GM11168 (cell line): Measurements from ENCODE around the gene RNF222.

Experiments
- in situ Hi-C: fragments of 300-500 bp; cut with MboI; formaldehyde crosslinking; loops from one replicate; pipeline ENCODE4 v1.12.0; 2022; ENCODE audit warnings: low sequenced_read_pairs; ENCODE audit not compliant: unreplicated experiment

Gene RNF222, protein sequence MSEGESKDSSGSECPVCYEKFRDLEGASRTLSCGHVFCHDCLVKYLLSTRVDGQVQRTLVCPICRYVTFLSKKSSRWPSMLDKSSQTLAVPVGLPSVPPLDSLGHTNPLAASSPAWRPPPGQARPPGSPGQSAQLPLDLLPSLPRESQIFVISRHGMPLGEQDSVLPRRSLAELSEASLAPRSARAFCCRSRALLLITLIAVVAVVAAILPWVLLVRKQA

DNA sequence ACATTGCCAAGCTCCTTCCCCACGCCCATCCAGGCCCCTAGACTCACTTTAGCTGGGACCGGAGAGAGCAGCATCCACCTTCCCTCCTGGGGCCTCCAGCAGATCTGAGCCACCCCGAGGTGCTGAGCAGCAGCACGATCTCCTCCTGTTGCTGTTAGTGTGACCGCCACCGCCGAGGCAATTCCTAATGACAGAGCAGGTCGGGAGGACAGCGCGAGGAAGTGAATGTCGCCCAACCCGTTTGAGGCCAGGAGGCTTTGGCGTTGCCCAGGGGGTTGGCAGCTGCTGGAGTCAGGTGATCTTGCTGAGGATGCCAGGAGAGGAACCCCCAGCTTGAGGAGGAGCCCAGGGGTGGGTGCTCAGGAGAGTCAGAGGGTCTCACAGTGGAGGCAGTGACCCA is at the start of gene RNF222:
RNF222 (minus strand) TSS at position 192 of the 400 bp plus-strand sequence. CDS start 4,366 bp downstream, outside the sequence.
- in situ Hi-C loops = no loop called here

DNA sequence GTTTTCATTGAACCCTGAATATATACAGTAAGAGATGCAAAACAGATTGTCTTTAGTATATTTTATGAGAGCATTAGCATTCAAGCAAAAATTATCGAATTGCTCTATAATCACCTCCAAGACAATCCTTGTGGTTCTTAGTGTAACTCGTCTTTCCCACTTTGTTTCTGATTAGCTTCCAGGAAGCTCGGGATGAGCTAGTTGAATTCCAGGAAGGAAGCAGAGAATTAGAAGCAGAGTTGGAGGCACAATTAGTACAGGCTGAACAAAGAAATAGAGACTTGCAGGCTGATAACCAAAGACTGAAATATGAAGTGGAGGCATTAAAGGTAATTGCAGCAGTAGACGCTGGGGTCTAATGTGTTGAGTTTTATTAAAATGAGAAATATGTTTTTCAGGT is 47.9 kb upstream of the RNF222 start:
- in situ Hi-C loops = no loop called here

DNA sequence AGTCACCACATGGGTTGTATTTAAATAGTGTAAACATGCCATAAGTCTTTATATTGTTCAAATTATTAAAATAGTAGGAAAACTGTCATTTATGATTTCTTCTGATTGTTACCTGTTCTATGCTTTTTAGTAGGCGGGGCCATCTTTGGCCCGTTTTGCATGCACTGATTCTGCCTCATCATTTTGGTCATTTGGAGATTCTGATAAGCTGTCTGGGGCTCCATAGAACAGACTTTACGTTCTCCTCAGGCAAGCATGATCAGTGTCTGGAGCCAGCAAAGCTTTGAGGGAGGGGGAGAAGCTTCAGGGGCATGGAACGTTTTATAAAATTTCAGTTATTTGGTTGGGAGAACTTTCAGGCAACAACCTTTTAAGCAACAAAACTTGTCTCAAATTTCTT is 46.9 kb upstream of the RNF222 start:
- in situ Hi-C loops = no loop called here

DNA sequence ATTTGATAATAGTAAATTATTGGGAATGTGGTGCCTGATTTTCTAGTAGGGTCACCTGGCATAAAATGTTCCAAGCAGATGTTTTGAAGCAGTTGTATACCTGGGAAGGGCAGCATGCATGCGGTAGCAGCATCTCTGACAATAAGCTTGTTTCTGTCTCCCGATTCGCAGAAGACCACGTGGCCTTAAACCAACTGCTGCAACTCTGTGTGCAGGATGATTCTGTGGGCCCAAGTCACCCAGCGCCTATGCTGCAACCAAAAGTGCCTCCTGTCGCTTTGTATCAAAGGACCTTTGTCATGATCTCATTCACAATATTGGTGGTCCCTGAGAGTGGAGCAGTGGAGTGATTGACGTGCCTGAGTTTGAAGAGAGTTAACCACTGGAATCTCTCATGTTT is 46.1 kb upstream of the RNF222 start:
- in situ Hi-C loops = no loop called here

DNA sequence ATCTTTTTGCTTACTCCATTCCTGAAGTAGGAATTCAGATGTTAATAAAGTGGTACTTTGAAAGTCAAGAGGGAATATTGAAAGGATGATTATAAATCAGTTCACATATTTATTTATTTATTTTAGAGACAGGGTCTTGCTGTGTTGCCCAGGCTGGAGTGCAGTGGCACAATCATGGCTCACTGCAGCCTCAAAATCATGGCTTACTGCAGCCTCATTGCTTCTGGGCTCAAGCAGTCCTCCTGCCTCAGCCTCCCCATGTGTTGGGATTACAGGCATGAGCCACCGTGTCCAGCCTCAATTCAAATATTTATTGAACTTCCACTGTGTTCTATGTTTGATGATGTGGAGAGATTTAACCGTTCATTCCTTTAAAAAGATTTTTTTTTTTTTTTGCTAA is 44.7 kb upstream of the RNF222 start:
- in situ Hi-C loops = no loop called here

DNA sequence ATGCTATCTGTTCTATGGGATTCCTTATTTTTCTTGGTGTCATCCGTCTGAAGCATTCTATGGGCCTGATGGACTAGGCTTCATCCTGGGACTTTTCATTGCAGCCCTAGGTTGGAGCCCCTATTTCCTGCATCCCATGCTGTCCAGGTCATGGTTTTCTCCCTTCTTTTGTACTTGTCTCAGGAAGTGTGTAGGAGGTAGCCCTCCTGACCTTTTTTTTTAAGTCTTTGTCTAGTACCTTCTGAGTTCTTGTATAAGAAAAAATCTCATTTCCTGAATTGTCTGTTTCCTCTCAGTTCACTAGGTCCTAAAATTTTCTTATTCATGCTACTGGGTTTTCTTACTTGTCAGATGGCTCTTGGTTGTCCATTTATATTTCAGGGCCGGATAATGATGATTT is 44.1 kb upstream of the RNF222 start:
- in situ Hi-C loops = no loop called here

DNA sequence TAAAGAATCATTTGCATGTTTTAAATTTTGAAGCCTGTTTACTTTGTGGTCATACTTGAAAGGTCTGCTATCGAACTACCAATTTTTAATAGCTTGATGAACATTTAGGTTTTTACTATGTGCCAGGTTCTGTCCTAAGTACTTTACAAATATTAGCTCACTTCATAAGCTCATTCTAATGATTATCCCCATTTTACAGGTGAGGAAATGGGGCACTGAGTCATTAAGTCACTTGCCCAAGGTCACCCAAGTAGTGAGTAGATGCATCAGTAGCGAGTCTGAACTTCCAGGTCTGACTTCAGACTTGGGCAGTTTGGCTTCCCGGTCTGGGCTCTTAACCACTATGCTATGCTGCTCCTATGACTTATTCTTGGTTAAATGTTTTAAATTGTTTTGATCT is 42.1 kb upstream of the RNF222 start:
- in situ Hi-C loops = no loop called here

DNA sequence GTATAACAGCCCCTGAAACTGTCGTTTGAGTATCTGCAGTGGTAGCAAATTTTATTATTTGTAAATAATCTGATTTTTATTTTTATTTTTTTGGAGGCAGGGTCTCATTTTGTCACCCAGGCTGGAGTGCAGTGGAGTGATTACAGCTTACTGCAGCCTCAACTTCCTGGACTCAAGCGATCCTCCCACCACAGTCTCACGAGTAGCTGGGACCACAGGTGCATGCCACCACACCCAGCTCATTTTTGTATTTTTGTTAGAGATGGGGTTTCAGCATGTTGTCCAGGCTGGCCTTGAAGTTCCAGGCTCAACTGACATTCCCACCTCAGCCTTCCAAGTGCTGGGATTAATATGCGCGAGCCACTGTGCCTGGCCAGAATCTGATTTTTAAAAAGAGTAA is 40.8 kb upstream of the RNF222 start:
- in situ Hi-C loops = no loop called here

DNA sequence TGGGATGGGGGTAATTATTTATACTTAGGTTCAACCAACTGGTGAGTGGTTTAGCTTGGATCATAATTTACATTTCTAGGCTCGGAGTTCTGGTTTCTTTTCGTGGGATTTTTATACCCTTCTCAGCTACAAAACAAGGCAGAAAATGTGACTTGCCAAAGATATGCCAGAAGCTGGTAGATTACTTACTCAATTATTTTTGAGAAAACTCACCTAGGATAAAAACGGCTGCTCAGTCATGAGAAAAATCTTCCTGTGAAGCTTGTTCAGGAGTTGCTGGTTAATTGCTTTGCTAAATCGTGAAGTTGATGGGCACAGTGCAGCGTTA is 39.2 kb upstream of the RNF222 start:
- in situ Hi-C loops = no loop called here

DNA sequence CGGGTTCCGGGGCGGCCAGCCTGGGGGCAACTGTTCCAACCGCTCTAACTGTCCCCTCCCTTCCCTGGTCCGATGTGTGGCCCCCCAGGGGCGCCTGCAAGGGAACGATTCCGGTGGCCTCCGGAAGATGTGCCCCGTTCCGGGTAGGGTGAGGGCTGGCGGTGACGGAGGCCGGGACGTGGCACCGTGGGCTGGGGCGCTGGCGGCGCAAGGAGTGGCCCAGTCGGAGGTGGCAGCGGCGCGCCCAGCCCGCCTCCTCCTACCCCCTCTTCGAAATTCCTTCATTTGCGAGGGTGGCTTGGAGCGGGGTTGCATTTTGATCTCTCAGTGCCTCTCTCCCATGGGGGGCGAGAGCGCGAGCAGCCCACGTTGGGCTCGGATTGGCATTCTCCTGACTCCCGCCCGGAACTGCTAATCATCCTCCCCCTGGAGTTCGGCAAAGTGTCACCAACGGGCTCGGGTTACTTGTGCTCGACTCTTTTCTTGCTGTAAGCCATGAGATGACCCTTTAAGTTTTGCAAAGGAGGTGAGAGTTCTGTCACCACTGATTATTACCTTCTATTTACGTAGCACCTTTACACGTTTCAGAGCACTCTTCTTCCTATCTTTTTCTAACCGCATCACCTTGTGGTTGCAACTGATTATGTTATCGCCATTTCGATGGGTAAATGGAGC is 38.7 kb upstream of the RNF222 start:
- in situ Hi-C loops = no loop called here

DNA sequence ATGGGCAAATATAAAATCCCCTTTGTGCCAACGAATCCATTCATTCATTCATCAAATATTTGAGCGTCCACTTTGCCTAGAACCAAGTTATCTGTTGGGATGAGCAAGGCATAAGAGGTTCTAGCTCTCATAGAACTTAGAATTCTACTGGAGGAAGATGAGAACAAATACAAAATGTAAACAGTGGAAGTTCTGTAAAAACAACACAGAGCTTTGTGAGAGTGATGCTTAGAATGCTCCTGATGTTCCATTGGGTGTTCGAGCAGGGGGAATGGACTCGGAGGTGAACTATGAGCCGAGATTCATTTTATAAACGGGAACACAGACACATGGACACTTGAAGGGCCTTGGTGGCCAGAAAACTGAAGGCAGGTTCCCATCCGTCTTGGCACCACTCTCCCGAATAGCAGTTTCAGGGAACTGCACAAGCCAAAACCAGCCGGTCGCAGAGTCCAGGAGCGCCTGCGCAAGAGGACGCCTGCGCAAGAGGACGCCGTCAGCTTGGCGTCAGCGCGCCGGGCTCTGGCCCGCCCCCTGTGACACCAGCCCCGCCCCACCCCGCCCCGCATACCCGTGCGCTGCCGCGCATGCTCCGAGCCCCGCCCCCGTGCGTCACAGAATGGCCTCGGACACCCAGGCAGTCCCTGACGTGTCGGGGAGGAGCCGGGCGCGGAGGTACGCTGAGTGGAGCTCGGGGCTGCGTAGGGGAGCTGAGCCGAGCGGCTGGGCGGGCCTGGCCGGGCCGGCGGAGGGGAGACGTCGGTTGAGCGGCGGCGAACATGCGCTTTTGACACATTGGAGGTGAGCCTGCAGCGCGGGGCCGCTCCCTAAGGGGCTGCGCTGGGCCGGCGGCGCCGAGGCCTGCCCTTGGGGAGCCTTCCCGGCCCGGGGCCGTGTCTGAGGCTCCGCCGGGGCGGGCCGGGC is 37.9 kb upstream of the RNF222 start, which contains the start of gene NDEL1:
NDEL1 (plus strand) TSS at position 640 of the 924 bp plus-strand sequence. CDS start 8,388 bp downstream, outside the sequence.
- in situ Hi-C loops = no loop called here

DNA sequence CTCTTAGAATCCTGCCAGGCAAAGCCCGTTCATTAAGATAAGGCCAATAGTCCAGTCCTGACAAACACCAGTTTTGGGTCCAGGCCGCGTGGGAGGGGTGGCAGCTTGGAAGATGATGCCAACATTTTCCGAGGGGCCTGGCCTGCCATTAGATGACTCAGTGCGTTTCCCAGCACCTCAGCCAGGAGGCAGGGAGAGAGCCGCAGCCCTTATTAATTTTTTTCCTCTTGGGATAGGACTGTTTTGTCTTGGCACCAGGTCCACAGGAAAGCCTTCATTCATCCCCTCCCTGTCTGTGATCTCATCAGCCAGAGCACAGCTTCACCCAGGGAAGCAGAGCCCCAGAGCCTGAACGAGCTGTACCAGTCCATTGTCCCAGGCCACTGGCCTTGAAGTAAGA is 33.3 kb upstream of the RNF222 start:
- in situ Hi-C loops = no loop called here

DNA sequence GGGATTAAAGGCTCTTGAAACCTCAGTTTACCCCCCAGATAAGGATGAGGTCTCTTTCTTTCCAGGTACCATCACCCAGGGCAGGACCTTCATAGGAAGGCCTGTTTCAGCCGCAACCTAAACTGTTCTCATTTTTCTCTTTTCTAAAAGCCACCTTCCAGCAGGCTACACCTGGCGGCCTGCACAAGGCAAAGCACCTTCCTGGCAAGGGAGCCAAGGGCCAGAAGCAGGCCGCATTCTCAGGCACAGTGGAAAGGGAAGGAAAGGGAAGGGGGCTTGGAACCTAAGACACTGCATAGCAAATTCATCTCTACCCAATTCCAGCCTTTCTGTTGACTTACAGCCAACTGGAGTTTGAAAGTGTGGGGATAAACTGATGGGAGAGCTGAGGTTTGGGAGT is 29.2 kb upstream of the RNF222 start:
- in situ Hi-C loops = no loop called here

DNA sequence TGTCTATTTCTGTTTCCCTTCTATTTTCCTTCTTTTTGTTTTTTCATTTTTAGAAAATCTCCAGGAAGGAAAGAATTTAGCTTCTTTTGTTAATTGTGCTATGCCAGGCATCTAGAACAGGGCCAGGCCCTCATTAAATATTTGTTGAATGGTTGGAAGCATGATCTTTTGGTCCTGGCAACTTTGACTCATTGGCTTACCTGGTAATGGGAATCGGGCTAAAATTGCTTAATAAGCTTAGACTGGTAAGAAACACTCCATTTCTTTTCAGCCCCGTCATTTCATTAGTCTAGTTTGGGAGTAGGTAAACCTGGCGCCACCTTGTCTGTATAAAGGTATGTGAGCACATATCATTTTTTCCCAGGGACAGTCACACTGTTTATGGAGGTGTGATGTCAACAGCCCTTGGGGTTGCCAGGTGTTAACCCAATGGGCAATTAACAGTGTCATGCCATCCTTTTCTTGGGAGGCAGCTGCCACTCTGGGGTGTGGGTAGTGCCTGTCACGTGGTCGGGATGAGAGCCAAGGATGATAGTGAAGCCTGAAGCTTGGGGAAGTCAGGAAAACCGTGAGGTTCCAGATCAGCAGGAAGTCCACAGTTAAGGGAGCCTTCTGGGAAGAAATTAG is 28.6 kb upstream of the RNF222 start:
- in situ Hi-C loops = no loop called here

DNA sequence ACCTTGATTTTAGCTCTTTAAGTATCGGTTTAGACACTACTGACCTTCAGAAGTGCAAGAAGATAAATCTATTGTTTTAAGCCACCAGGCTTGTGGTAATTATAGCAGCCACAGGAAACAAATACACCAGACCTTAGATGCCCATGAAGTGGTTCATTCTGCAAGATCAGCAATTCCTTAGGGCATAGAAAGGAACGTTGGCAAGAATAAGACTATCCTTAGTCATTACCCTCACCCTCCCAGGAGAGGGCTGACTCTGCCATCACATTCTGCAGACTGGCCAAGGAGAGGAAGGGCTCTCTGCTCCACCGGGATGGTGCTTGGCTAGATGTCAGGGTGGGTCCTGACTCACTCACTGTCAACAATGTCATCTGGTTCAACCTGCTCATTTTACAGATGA is 23.9 kb upstream of the RNF222 start:
- in situ Hi-C loops = loop anchor here (25.0 kb wide), 1 partner anchor 566 kb away; no protein-coding TSS in a partner anchor

DNA sequence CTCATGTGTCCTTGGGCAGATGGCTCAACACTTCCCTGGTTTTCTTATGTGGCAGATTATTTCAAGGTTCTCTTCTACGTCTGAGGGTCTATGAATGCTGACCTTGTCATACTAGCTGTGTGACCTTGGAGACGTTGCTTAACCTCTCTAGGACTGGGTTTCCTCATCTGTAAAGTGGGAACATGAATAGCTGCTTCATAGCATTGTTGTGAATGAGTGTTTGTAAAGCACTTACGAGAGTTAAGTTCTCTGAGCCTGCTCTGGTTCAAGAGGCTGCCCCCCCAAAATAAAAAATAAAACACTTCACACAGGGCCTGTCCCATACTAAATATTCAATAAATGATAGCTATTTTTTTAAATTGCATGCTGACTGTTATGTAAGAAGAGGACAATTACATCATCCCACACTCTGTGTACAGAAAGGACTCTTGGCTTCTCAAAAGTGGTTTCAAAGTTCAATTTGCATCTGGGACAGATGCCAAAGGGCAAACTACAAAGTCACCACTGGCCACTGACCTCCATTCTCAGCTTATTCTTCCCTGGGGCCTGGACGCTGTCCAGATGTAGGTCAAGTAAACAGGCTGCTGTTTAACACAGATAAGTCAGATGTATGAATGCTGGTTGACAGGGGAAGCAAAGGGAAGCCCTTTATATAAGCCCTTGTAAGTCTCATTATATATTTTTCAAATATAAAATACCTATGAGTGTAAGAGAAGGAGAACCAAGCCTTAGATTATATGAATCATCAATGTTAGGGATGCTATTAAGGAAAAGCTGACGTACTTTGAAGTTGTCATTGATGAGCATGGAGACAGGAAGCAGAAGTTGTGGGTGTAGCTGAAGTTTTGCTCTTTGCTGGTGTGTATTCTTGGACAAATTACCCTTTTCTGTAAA is 22.7 kb upstream of the RNF222 start:
- in situ Hi-C loops = loop anchor here (25.0 kb wide), 1 partner anchor 567 kb away; no protein-coding TSS in a partner anchor

DNA sequence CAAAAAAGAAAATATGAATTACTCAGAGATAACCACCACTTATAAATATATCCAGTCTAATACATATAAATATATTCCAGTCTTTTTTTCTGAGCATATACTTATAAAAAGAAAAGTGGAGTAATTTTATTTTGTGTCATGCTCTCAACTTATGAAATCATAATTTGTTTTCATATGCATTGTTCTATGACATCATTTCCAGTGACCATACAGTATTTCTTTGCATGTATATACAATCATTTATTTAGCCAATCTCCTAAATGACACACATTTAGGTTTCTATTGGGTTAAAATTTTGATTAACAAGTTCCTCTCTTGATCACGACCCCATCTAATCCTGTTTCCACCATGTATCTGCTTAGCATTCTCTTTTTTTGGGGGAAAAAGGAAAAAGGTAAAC is 21.7 kb upstream of the RNF222 start:
- in situ Hi-C loops = loop anchor here (25.0 kb wide), 1 partner anchor 568 kb away; no protein-coding TSS in a partner anchor

DNA sequence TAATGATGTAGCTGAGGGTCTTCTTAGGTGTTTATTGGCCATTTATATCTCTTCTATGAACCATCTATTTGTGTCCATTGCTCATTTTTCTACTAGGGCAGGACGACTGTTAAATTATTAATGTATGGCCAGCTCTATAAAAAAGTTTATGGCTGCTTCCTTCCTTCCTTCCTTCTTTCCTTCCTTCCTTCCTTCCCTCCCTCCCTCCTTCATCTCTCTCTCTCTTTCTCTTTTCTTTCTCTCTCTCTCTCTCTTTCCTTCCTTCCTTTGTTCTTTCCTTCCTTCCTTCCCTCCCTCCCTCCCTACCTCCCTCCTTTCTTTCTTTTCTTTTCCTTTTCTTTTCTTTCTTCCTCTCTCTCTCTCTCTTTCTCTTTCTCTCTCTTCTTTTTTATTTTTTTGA is 20.8 kb upstream of the RNF222 start:
- in situ Hi-C loops = loop anchor here (25.0 kb wide), 1 partner anchor 569 kb away; no protein-coding TSS in a partner anchor

DNA sequence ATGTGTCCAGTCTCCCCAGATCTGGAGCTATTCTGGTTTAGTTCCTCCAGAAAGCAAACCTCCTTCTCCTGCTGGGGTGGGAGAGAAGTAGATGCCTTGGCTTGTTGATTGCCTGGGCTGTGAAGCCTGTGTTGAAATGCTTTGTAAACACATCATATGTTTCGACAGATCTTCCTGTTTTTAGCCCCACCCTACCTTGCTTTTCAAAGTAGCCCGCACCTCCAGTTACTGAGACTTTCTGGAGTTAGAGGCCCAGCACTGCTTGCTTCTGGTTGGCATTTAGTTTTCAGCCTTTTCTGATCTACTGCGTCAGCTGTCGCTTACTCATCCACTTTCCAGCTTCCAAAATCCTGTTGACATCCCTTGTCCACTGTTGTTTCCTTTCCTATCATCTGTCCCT is 20.2 kb upstream of the RNF222 start:
- in situ Hi-C loops = loop anchor here (25.0 kb wide), 1 partner anchor 569 kb away; no protein-coding TSS in a partner anchor
